Activated CD4-positive, alpha-beta T cell treated with anti-CD3 and anti-CD28 coated beads, Interleukin-2, amount 50 U/mL, for 24 hours (primary cell): ENCODE data around the gene RUNDC1.

Experiments
- DNase-seq, 2 donors: peaks; one replicate each; pipeline ENCODE4 v3.0.0-alpha.2; 2020; ENCODE audit warnings: low read depth in 1 of 2, low spot score in 1 of 2

RUNDC1 gene

GRCh38 chr17:43039646-43040045, 59.3 kb downstream of the RUNDC1 start:
- no peak for DNase-seq

GRCh38 chr17:43040655-43041054, 60.3 kb downstream of the RUNDC1 start:
- no peak for DNase-seq

DNA sequence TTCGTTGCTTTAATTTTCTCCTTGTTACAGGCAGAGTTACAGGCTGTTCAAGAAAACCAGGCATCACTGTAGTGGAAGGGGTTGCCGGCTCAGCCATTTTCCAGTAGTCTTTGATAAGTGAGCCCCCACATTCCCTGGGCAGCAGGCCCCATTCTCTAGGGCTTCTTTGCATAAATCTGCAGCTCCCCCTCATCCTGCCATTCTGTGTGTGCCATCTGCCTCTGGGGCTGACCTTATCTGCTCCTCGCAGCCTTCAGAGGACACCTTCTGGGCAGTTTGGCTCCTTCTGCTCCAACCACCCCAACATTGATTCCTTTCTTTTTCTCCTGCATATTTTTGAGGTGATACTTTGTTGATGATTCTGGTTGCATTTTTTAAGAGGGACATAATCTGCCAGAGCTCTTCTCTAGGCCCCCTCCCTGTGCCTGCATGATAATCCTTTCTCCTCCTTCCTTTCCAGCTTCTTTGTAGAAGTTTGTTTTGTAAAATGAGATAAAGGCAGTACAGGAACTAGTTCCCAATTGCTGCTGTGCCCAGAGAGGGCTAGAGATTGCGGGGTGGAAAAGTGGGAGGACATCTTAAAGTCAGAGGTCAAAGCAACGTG, 61.8 kb downstream of the RUNDC1 start:
- no peak for DNase-seq
